Muscle layer of colon (tissue), 2 donors: ENCODE measurements around the gene ATP2C2.

Experiments
- H3K27ac ChIP-seq: one replicate; pipeline ENCODE4 v1.7.0; 2013; ENCODE audit warnings: low read depth, mild to moderate bottlenecking, low read length, moderate library complexity
- H3K27me3 ChIP-seq, 2 donors: one replicate each; pipeline ENCODE4 v1.7.0; 2013; ENCODE audit warnings: low read length in 2 of 2, mild to moderate bottlenecking in 2 of 2; ENCODE audit not compliant: insufficient read depth in 2 of 2, control insufficient read depth in 1 of 2
- H3K36me3 ChIP-seq: one replicate; pipeline ENCODE4 v1.7.0; 2013; ENCODE audit warnings: mild to moderate bottlenecking, low read length; ENCODE audit not compliant: insufficient read depth
- H3K4me1 ChIP-seq: one replicate; pipeline ENCODE4 v1.7.0; 2013; ENCODE audit warnings: mild to moderate bottlenecking, low read length; ENCODE audit not compliant: insufficient read depth
- H3K4me3 ChIP-seq, 2 donors: one replicate each; pipeline ENCODE4 v1.7.0; 2013; ENCODE audit warnings: low read length in 2 of 2, low read depth in 1 of 2, mild to moderate bottlenecking in 1 of 2, moderate library complexity in 1 of 2
- H3K9ac ChIP-seq: one replicate; pipeline ENCODE4 v1.7.0; 2013; ENCODE audit warnings: low read length
- H3K9me3 ChIP-seq: one replicate; pipeline ENCODE4 v1.7.0; 2013; ENCODE audit warnings: mild to moderate bottlenecking, low read length
- donor health status: abdominal sarcoma.
- donor health status: Adenocarcinoma of cecum.

The ATP2C2 gene

DNA sequence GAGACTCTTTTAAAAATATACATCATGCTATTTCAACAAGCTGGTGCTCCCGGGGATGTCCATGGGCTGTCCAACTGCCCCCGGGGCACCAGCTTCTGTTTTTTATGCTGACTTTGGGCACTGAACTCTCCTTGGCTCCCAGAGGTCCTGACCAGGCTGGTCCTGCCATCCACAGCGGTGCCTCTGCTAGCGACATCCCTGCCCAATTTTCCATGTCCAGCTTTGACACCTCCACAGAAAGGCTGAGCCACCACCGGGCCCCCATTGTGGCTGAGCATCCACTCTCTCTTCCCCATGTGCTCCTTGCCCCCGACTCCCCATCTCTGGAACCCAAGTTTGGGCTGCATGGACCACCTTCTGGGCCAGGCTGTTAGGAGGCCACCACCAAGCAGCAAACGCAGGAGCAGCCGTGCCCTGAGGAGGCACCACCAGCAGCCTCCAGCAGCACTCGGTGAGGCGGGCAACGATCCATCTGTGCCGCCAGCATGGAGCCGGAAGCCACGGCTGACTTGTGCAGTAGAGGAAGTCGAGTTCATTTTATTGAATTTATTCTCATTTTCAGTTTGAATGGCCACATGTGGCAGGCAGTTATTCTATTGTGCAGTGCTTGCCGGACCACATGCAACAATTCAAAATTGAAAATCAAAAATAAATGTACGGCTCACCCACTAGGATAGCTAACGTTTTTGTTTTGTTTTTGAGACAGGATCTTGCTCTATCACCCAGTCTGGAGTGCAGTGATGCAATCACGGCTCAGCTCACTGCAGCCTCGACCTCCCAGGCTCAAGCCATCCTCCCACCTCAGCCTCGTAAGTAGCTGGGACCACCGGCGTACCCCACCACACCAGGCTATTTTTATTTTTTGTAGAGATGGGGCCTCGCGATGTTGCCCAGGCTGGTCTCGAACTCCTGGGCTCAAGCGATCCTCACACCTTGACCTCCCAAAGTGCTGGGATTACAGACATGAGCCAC is 139.0 kb downstream of the ATP2C2 start:
- Histone ChIP-seq H3K9me3 (no peaks in the 10 kb centered on the region), H3K36me3 (no peaks in the 10 kb centered on the region), H3K27me3 (no peaks in the 10 kb centered on the region), H3K9ac (no peak overlapping the region), H3K27ac (no peak overlapping the region), H3K4me1 (peaks cover 29% of the 10 kb centered on the region), H3K4me3 (no peak overlapping the region)

DNA sequence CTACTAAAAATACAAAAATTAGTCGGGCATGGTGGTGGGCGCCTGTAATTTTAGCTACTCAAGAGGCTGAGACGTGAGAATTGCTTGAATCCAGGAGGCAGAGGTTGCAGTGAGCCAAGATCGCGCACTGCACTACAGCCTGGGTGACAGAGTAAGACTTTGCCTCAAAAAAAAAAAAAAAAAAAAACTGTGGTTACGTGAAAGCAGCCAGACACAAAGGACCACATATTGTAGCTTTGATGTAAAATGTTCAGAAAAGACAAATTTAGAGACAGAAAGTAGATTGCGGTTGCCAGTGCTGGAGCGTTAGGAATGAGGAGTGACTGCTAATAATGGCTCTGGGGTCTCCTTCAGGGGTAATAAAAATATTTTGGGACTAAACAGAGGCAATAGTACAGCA is 140.2 kb downstream of the ATP2C2 start:
- Histone ChIP-seq H3K27ac (no peak overlapping the region), H3K9ac (no peak overlapping the region), H3K27me3 (no peaks in the 10 kb centered on the region), H3K36me3 (no peaks in the 10 kb centered on the region), H3K9me3 (no peaks in the 10 kb centered on the region), H3K4me1 (peaks cover 24% of the 10 kb centered on the region), H3K4me3 (no peak overlapping the region)

DNA sequence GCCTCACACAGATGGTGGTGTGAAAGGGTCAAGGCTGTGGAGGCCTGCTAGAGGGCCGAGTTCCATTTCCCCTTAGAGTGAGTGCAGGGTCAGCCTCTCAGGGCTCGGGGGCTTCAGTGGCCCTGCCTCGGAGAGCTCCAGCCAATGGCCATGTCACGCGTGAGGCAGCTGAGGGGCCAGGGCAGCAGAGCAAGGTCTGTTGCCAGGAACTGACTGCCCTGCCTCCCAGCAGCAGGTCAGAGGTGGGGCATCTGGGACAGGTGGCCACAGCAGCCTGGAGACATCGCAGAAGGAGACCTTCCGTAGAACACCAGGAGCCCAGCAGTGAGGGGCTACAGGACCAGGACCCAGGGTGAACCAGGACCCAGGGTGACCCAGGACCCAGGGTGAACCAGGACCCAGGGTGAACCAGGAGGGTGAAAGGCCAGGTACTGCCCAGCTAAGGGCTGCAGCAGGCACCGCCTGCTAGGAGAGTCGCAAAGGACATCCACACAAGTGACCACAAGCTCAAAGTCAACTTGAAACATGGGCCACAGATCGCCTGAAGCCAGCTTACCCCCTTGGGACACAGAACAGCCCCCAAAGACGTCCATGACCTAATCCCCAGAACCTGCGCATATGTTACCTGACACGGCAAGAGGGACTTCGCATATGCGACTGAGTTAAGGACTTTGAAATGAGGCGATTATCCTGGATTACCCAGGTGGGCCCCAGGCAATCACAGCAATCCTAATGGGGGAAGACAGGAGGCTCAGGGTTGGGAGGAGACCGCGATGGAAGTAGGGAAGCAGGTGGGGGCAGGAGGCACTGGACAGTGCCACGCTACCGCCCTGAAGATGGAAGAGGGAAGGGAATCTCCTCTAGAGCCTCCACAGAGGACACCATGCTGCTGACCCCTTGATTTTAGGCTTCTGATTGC is 141.0 kb downstream of the ATP2C2 start:
- H3K9me3 ChIP-seq = no peaks in the 10 kb centered on the region
- H3K9ac ChIP-seq = no peak overlapping the region
- no peaks in the 10 kb centered on the region for H3K27me3 ChIP-seq
- no peak overlapping the region for H3K27ac ChIP-seq
- no peaks in the 10 kb centered on the region for H3K36me3 ChIP-seq
- no peak overlapping the region for H3K4me3 ChIP-seq
- H3K4me1 ChIP-seq = peaks cover 17% of the 10 kb centered on the region

DNA sequence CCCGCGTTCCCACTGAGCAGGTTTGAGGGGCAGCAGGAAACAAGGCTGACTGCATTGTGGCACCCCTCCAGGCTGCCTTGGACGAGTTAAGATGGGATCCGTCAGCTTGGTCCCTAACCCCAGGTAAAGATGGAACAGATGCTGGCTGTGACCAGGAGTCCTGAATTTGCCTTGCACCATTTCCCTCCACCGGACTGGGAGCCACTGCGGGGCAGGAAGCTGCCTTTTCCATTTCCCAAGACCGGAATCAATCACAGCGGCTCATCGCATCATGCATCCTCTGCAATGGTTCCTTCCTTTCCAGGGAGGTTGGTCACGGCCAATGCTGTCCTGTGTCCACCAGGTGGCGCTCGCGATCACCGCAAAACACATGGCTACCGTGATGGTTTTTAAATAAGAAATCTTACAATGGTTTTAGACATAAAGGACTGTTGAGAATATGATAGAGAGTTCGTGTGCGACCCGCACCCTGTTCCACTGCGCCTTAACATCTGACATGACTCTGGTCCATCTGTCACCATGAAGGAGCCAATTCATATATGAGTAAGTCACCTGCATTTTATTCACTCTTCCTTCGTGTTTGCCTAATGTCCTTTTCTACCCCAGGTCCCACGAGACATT is 143.0 kb downstream of the ATP2C2 start:
- H3K9me3 ChIP-seq = no peaks in the 10 kb centered on the region
- no peak overlapping the region for H3K4me3 ChIP-seq
- peaks cover 8% of the 10 kb centered on the region for H3K4me1 ChIP-seq
- no peak overlapping the region for H3K27ac ChIP-seq
- no peaks in the 10 kb centered on the region for H3K36me3 ChIP-seq
- no peak overlapping the region for H3K9ac ChIP-seq
- no peaks in the 10 kb centered on the region for H3K27me3 ChIP-seq

DNA sequence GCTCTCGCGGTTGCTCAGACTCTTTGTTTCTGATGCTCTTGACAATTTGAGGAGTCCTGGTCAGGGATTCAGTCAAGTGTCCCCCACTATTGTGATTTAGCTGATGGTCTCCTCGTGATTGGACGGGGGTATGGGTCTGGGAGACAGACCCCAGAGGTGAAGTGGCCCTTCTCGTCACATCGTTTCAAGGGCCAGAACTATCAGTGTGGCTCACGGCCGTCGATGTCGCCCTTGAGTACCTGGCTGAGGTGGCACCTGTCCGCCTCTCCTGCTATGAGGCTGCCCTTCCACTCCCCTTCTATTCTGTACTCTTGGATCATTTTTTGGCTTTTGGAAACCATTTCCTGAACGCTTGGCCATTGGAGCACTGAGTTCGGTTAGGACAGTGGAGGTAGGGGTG is 143.5 kb downstream of the ATP2C2 start:
- Histone ChIP-seq H3K4me1 (peaks cover 8% of the 10 kb centered on the region), H3K9me3 (no peaks in the 10 kb centered on the region), H3K27me3 (no peaks in the 10 kb centered on the region), H3K27ac (no peak overlapping the region), H3K36me3 (no peaks in the 10 kb centered on the region), H3K4me3 (no peak overlapping the region), H3K9ac (no peak overlapping the region)

DNA sequence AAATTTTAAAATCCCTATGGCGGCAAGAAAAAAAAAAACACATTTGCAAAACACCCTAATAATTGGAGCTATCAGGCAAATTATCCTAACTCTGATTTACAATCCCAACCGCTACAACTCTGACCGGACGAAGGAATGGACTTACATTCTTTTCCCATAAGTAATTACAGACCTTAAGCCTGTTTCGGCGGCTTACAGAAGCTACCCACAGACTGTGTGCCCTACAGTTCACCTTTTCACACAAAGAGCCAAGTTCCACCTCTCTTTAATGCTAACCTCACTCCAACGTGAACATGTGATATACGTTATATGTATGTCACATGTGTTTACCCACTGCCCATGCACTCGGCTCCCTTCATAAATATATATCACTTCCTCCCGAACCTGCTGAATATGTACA is 144.8 kb downstream of the ATP2C2 start:
- Histone ChIP-seq H3K36me3 (no peaks in the 10 kb centered on the region), H3K4me3 (no peak overlapping the region), H3K27ac (no peak overlapping the region), H3K4me1 (peaks cover 8% of the 10 kb centered on the region), H3K9ac (no peak overlapping the region), H3K27me3 (no peaks in the 10 kb centered on the region), H3K9me3 (no peaks in the 10 kb centered on the region)

DNA sequence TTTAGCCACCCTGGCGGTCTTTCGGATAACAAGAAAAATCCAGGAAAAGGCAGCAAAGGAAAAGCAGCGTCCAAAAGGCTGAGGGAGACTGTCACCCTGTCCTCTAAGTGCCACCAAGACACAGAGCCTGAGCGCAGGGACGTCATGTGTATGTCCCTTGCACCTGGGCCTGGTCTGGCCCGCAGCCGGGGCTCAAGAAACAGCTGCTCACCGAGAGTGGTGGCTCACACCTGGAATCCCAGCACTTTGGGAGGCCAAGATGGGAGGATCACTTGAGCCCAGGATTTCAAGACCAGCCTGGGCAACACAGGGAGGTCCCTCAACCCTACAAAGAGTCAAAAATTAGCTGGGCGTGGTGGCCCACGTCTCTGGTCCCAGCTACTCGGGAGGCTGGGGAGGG is 145.3 kb downstream of the ATP2C2 start:
- H3K9me3 ChIP-seq = no peaks in the 10 kb centered on the region
- no peak overlapping the region for H3K27ac ChIP-seq
- peaks cover 8% of the 10 kb centered on the region for H3K4me1 ChIP-seq
- H3K9ac ChIP-seq = no peak overlapping the region
- no peak overlapping the region for H3K4me3 ChIP-seq
- no peaks in the 10 kb centered on the region for H3K36me3 ChIP-seq
- no peaks in the 10 kb centered on the region for H3K27me3 ChIP-seq
